ENCODE data around the gene APBB1. TPM values are rescaled to one million over a fixed set of nuclear protein-coding genes. Genes with fewer than 3 reads are reported as not detected.
A peak's percentile ranks its signal among the peaks of the same experiment; 100 is the strongest.

Gene APBB1
- total RNA-seq, 1 donor from 2014 or later, result 40.9 TPM

GRCh38 chr11:6403539-6403938 is 15.4 kb downstream of the APBB1 start:
- intact Hi-C loops (cut with DNase I), result no loop called here
- Histone ChIP-seq H3K27ac (peak overlapping the region; percentile 30), H3K9me3 (no peaks in the 10 kb centered on the region), H3K4me3 (no peak overlapping the region), H3K36me3 (peaks cover 7% of the 10 kb centered on the region), H3K27me3 (no peaks in the 10 kb centered on the region), H3K4me1 (no peaks in the 10 kb centered on the region)
- DNase-seq, result no peak
- no peak for ATAC-seq
- TF ChIP-seq CTCF (IDR thresholded peaks at IDR 0.05), result no peak

DNA sequence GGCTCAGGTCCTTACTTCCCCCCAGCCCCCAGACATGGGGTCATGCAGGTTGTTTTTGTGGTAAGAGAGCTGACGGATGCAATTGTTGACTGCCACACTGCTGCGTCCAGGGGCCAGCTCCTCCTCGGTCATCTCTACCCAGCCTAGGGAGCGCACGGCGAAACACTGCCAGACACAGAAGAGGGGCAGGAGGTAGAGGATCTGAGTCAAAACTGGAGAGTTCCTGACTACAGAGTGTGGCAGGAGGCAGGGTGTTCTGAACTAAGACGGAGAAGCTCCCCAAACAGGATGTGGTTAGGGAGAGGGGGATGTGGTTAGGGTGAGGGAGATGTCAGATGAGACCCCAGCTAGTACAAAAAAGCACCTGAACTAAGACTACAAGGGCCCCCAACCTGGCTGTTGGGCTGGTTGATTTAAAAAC is 16.3 kb downstream of the APBB1 start:
- intact Hi-C loops (cut with DNase I), result no loop called here
- DNase-seq, result no peak
- TF ChIP-seq CTCF (IDR thresholded peaks at IDR 0.05), result no peak
- peak; percentile 6 for ATAC-seq
- H3K36me3 ChIP-seq, result peaks cover 7% of the 10 kb centered on the region
- H3K27me3 ChIP-seq, result no peaks in the 10 kb centered on the region
- no peaks in the 10 kb centered on the region for H3K9me3 ChIP-seq
- no peak overlapping the region for H3K4me3 ChIP-seq
- peaks cover 4% of the 10 kb centered on the region for H3K4me1 ChIP-seq
- H3K27ac ChIP-seq, result peak overlapping the region; percentile 60

DNA sequence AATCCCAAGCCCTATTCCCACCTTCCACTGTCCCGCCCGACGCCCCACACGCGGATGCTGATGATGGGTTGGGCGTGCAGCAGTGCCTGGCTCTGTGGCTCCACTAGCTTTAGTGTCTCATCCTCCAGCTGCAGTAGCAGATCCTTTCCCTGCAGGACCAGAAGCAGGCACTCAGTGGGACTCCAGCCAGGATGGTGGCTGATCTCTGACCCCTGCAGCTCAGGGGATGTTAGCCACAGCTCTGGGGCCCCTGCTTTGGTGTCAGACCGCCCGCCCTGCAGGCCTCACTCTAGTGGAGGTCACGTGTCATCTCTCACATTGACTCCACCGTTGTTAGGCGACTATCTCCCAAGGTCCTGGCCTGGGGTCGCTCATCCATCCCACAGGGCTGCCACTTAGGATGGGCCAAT is 16.8 kb downstream of the APBB1 start:
- peak overlapping the region; percentile 60 for H3K27ac ChIP-seq
- intact Hi-C loops (cut with DNase I), result no loop called here
- H3K4me3 ChIP-seq, result no peak overlapping the region
- H3K9me3 ChIP-seq, result no peaks in the 10 kb centered on the region
- ATAC-seq (no peak), DNase-seq (no peak)
- H3K4me1 ChIP-seq, result peaks cover 4% of the 10 kb centered on the region
- H3K27me3 ChIP-seq, result no peaks in the 10 kb centered on the region
- no peak for TF ChIP-seq CTCF (IDR thresholded peaks at IDR 0.05)
- peaks cover 7% of the 10 kb centered on the region for H3K36me3 ChIP-seq

GRCh38 chr11:6401464-6401863 is 17.4 kb downstream of the APBB1 start:
- no peak overlapping the region for H3K27ac ChIP-seq
- no peak overlapping the region for H3K4me3 ChIP-seq
- DNase-seq, result no peak
- intact Hi-C loops (cut with DNase I), result no loop called here
- no peaks in the 10 kb centered on the region for H3K9me3 ChIP-seq
- H3K36me3 ChIP-seq, result peaks cover 7% of the 10 kb centered on the region
- no peaks in the 10 kb centered on the region for H3K27me3 ChIP-seq
- ATAC-seq, result no peak
- H3K4me1 ChIP-seq, result peaks cover 4% of the 10 kb centered on the region
- no peak for TF ChIP-seq CTCF (IDR thresholded peaks at IDR 0.05)

- H3K4me3 ChIP-seq, result no peak overlapping the region
- no peak for TF ChIP-seq CTCF (IDR thresholded peaks at IDR 0.05)
- H3K27me3 ChIP-seq, result no peaks in the 10 kb centered on the region
- intact Hi-C loops (cut with DNase I), result no loop called here
- DNase-seq, result no peak
- ATAC-seq, result no peak
- peaks cover 4% of the 10 kb centered on the region for H3K4me1 ChIP-seq
- peaks cover 8% of the 10 kb centered on the region for H3K36me3 ChIP-seq
- no peak overlapping the region for H3K27ac ChIP-seq
- no peaks in the 10 kb centered on the region for H3K9me3 ChIP-seq
Measured at GRCh38 chr11:6400431-6401345, 18.2 kb downstream of the APBB1 start.
